Erythroblast (primary cell): ENCODE results near the gene XYLT1.

Experiments used
- GATA1 ChIP-seq: IDR thresholded peaks from 2 replicates; pipeline ENCODE4 v1.6.1; 2011; ENCODE audit warnings: low read depth, mild to moderate bottlenecking, control low read depth, low read length, moderate library complexity
- POLR2A ChIP-seq: IDR thresholded peaks from 2 replicates; pipeline ENCODE4 v1.6.1; 2011; ENCODE audit warnings: mild to moderate bottlenecking, low read length

DNA sequence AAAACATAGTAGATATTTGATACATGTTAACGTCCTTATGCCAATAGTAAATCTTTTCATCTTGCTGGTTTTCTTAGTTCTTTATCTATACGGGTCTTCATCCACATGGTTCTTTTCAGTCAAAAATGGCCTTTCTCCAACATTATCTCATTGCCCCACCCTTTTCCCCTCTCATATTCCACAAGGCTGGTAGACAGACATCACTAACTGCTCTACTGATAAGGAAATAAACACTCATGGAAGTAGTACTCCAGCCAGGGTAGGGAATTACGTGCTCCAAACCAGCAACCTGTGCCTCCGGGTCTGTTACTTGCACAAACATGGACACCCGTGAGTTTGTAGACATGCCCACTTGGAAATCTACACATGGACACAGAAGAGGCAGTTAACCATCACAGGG lies 141.4 kb downstream of the XYLT1 start:
- TF ChIP-seq POLR2A (no peak), GATA1 (no peak)
